Muscle layer of colon (tissue), 2 donors: Measurements from ENCODE around the gene ARHGEF1.
"Not testable (repeated sequence)": the region's sequence is repeated elsewhere in the genome, so short reads cannot be mapped to it uniquely, and the experiment has no call there.

Experiments used
- H3K27ac ChIP-seq: one replicate; pipeline ENCODE4 v1.7.0; 2013; ENCODE audit warnings: low read depth, mild to moderate bottlenecking, low read length, moderate library complexity
- H3K27me3 ChIP-seq, 2 donors: one replicate each; pipeline ENCODE4 v1.7.0; 2013; ENCODE audit warnings: low read length in 2 of 2, mild to moderate bottlenecking in 2 of 2; ENCODE audit not compliant: insufficient read depth in 2 of 2, control insufficient read depth in 1 of 2
- H3K36me3 ChIP-seq: one replicate; pipeline ENCODE4 v1.7.0; 2013; ENCODE audit warnings: mild to moderate bottlenecking, low read length; ENCODE audit not compliant: insufficient read depth
- H3K4me1 ChIP-seq: one replicate; pipeline ENCODE4 v1.7.0; 2013; ENCODE audit warnings: mild to moderate bottlenecking, low read length; ENCODE audit not compliant: insufficient read depth
- H3K4me3 ChIP-seq, 2 donors: one replicate each; pipeline ENCODE4 v1.7.0; 2013; ENCODE audit warnings: low read length in 2 of 2, low read depth in 1 of 2, mild to moderate bottlenecking in 1 of 2, moderate library complexity in 1 of 2
- H3K9ac ChIP-seq: one replicate; pipeline ENCODE4 v1.7.0; 2013; ENCODE audit warnings: low read length
- H3K9me3 ChIP-seq: one replicate; pipeline ENCODE4 v1.7.0; 2013; ENCODE audit warnings: mild to moderate bottlenecking, low read length
- donor health status: abdominal sarcoma.
- donor health status: Adenocarcinoma of cecum.

Gene ARHGEF1

DNA sequence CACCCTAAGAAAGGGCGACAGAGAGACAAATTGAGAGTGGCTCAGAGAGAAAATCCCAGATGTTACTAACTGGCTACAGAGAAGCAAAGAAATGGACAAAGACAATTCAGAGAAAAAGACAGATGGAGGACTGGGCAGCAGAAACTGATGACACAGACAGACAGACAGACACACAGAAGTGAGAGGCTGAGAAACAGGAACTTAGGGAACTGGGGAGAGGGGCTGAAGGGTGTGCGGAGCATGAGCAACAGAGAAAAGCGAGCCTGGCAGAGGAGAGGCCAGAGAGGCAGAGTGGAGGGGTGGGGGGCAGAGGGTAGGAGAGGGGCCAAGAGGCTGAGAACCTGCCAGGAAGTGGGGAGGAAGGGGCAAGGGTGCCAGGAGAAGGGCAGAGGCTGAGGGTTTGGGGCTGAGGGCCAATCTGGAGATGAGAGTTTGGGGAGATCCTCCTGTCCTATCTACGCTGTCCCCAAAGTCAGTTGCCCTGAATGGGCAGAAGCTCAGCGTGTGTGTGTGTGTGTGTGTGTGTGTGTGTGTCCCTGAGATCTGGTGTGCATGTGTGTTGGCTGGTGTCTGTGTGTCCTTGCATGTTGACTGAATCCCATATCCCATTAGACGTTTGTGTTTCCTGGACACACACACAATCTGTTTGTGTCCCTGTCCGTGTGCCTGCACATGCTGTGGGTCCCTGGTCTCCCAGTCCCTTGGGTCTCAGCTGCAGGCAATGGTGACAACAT is 50.9 kb downstream of the ARHGEF1 start:
- no peak overlapping the region for H3K4me3 ChIP-seq
- peaks cover 3% of the 10 kb centered on the region for H3K4me1 ChIP-seq
- H3K36me3 ChIP-seq: no peaks in the 10 kb centered on the region
- peaks cover 63 to 84% of the 10 kb centered on the region in 2 donors for H3K27me3 ChIP-seq
- H3K27ac ChIP-seq: no peak overlapping the region
- H3K9me3 ChIP-seq: no peaks in the 10 kb centered on the region
- H3K9ac ChIP-seq: no peak overlapping the region

DNA sequence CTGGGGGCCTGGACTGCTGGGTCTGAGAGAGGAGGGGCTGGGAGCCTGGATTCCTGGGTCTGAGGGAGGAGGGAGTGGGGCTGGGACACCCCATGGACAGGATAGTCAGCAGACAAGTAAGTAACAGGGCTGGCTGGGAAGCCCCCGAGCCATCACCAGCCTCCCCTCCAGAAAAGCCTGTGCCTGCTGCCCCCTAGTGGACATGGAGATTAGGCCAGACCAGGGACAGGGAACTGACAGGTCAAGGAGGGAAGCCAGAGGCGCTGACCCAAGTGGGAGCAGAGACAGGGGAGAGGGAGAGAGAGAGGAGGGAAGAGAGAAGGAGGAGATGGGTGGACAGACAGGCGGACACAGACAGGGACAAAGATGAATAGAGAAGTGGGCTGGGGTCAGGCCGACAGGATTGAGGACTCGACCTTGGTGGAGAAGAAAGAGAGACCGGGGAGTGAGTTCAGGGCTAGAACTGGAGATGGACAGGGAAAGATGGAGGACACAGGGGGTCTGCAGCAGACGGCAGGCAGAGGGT is 51.9 kb downstream of the ARHGEF1 start:
- Histone ChIP-seq H3K27me3 (peaks cover 52 to 81% of the 10 kb centered on the region in 2 donors), H3K4me1 (no peaks in the 10 kb centered on the region), H3K4me3 (no peak overlapping the region), H3K36me3 (no peaks in the 10 kb centered on the region), H3K27ac (no peak overlapping the region), H3K9me3 (no peaks in the 10 kb centered on the region), H3K9ac (no peak overlapping the region)

DNA sequence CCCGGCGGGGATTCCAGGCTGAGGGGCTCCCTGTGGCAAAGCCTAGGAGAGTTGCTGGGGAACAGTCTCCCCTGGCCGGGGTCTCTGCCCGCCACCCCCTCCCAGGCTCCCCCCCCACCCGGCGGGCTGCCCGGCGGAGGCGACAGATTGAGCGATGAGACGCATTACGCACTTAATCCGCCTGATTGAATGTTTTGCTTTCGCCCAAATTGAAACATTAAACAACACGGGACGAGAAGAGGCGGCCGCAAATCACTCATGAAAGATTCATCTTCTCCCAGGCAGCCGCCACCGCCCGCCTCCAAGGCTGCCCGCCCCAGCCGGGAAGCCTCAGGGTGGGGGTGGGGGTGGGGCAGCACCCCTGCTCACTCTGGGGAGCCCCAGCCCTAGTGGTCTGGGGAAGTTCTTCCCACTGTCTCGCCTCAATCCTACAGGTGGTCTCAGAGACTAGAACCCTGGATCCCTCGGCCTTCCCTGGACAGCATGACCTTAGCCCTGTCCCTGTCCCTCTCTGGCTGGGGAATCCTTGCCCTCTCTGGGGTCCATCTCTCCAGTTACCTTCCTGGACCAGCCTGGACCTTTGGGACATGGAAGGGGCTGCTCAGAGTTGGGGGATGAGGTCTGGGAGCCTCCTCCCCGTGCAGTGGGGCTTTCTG is 52.9 kb downstream of the ARHGEF1 start:
- H3K36me3 ChIP-seq: no peaks in the 10 kb centered on the region
- no peak overlapping the region for H3K9ac ChIP-seq
- no peaks in the 10 kb centered on the region for H3K9me3 ChIP-seq
- H3K4me1 ChIP-seq: peaks cover under 1% of the 10 kb centered on the region
- H3K27ac ChIP-seq: no peak overlapping the region
- H3K27me3 ChIP-seq: peaks cover 44 to 79% of the 10 kb centered on the region in 2 donors
- H3K4me3 ChIP-seq: no peak overlapping the region

DNA sequence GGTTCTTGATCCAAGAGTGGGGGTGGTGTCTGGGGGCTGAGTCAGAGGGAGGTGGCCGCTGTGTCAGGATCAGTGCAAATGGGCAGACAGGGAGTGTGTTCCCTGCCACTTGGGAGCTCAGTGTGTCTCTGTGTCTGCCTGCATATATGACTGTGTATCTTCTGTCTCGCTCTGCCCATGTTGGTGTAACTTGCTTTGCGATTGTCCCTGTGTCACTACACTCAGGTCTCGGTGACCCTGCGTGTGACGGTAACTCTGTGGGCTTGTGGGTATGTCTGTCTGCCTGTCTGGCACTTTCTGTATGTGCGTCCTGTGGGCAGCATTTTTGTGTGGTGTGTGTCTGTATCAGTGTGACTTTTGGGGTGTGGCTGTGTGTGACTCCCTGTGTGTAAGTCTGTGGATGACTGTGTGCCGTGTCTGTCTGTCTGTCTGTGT is 53.4 kb downstream of the ARHGEF1 start:
- no peaks in the 10 kb centered on the region for H3K9me3 ChIP-seq
- peaks cover 44 to 79% of the 10 kb centered on the region in 2 donors for H3K27me3 ChIP-seq
- peaks cover 5% of the 10 kb centered on the region for H3K4me1 ChIP-seq
- no peak overlapping the region for H3K4me3 ChIP-seq
- no peak overlapping the region for H3K9ac ChIP-seq
- no peak overlapping the region for H3K27ac ChIP-seq
- no peaks in the 10 kb centered on the region for H3K36me3 ChIP-seq

DNA sequence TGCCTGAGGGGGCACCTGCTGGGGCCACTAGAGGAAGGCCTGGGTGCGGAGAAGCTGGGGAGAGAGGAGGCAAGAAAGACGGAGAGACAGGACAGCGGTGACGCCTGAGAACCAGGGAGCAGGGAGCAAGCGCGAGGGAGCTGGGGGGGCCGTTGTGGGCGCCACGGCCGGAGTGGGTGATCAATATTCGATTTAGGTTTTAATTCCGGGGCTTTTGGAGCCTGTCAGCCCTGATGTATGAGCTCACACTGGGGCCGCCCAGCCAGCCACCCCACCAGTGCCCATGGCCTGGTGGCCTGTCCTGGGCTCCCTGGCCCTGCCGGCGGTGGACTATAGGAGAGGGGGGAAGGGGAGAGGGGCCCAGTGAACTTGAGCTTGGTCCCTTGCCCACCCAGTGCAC is 54.0 kb downstream of the ARHGEF1 start:
- H3K36me3 ChIP-seq: no peaks in the 10 kb centered on the region
- peaks cover 5% of the 10 kb centered on the region for H3K4me1 ChIP-seq
- peaks cover 44 to 79% of the 10 kb centered on the region in 2 donors for H3K27me3 ChIP-seq
- H3K4me3 ChIP-seq: no peak overlapping the region
- no peak overlapping the region for H3K9ac ChIP-seq
- no peak overlapping the region for H3K27ac ChIP-seq
- no peaks in the 10 kb centered on the region for H3K9me3 ChIP-seq

DNA sequence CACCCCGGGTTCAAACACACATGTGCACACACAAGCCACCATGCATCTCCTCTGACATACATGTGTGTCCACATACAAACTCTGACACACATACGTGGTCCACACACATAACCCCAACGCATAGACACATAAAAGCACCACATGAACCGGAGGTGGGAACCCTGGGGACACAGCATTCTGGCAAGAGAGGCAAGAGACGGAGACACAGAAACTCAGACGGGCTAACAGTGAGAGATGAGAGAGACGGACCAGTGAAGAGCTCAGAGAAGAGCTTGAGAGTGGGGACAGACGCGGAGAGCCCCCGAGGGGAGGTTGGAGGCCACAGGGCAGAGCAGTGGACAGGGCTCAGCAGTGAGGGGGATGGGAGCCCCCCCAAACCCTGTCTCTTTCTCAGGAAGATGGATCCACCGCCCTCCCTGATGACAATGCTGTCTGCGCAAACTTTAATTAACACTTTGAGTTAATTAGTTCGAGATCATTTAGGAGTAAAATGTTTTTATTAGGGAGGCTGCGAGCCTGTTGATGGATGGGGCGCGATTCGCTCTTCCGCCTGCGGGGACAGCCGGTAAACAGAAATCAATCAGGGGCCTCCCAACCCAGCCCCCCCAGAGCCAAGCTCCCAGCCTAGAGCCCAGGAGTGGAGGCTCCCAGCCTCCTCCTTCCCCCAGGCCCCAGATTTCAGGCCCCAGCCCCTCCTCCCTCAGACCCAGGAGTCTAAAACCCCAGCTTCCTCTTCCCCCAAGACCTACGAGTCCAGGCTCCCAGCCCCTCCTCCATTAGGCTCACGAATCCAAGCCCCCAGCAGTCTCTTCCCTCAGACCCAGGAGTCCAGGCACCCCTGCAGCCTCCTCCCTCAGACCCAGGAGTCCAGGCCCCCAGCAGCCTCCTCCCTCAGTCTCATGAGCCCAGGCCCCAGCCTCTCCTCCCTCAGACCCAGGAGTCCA is 54.8 kb downstream of the ARHGEF1 start:
- Histone ChIP-seq H3K9ac (no peak overlapping the region), H3K4me3 (no peak overlapping the region), H3K27ac (no peak overlapping the region), H3K36me3 (no peaks in the 10 kb centered on the region), H3K9me3 (no peaks in the 10 kb centered on the region), H3K27me3 (peaks cover 42 to 71% of the 10 kb centered on the region in 2 donors), H3K4me1 (peaks cover 5% of the 10 kb centered on the region)

DNA sequence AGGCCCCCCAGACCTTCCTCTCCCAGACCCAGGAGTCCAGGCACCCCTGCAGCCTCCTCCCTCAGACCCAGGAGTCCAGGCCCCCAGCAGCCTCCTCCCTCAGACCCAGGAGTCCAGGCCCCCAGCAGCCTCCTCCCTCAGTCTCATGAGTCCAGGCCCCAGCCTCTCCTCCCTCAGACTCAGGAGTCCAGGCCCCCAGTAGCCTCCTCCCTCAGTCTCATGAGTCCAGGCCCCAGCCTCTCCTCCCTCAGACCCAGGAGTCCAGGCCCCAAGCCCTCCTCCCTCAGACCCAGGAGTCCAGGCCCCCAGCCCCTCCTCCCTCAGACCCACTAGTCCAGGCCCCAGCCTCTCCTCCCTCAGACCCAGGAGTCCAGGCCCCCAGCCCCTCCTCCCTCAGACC is 56.2 kb downstream of the ARHGEF1 start:
- H3K27ac ChIP-seq: not testable (repeated sequence)
- peaks cover 31 to 64% of the 10 kb centered on the region in 2 donors for H3K27me3 ChIP-seq

DNA sequence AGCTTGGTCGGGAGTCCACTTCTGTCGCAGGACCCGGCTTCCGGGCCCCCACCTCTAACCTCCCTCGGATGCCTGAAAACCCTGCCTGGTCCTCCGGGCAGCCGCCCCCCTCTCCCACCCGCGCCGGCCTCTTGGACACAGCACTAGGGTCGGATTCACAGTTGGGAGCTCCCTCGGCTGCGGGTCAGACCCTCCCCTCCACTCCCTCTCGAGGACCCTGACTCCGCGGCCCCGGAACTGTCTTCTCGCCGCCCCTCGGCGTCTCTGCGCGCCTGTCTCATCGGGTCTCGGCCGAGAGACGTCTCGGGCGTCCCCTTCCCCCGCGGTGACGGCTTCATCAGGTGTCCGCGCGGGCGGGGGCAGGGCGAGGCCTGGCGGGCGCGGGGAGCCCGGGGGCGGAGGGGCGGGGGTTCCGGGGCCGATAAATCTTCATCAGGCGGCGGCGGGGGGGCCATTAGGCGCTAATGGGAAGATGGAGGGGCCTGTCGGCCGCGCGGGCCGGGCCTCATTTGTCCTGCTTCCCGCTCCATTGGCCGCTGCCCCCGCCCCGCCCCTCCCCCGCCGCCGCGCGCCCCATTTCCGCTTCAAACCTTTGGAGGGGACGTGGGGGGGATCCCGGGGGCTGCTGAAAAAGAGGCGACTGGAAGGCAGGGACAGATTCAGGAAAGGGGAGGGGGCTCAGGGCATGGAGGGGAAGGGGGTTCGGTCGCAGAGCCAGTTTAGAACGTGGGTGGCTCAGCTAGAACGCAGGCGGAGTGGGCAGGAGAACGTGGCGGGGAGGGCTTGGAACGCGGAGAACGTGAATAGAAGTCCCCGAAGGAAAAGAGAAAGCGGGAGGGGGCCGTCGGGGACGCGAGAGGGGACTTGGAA is 57.1 kb downstream of the ARHGEF1 start:
- Histone ChIP-seq H3K27ac (no peak overlapping the region), H3K9me3 (no peaks in the 10 kb centered on the region), H3K4me1 (peaks cover 5% of the 10 kb centered on the region), H3K27me3 (peaks cover 27 to 59% of the 10 kb centered on the region in 2 donors), H3K36me3 (no peaks in the 10 kb centered on the region), H3K4me3 (peak overlapping the region in 1 of 2 donors; percentile 32), H3K9ac (no peak overlapping the region)

More for the DNA sequence above, 56.2 kb downstream of the ARHGEF1 start:
- not testable (repeated sequence) for H3K36me3 ChIP-seq, H3K4me1 ChIP-seq, H3K4me3 ChIP-seq, H3K9me3 ChIP-seq, H3K9ac ChIP-seq

DNA sequence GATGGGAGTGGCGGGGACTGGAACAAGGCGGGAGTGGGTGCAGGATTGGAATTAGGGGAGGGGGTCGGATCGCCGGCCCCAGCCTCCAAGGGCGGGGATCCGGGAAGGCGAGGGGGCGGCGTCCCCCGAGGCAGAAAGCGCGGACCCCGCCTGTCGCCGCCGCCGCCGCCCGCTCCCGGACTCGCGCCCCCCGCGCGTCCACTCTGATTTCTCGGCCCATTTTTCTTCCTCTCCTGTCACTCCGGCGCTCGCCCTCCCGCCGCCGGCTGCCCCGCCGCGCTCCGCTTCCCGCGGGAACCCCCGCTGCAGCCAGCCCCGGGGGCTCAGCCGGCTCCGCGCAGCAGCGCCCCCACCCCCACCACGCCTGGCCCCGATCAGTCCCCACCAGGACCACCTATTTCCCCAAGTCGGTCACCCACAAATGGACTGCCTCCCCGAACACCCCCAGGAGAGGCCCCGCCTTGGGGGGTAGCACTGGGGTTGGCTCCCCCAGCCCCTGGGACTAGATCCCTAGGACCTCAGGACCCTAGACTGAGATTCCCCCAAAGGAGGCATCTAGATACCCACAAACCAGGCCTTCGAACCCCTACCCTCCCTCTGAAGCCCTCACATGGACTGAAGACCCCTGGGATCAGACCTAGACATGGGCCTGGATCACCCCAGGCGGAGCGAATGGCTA is 57.9 kb downstream of the ARHGEF1 start:
- H3K9ac ChIP-seq: no peak overlapping the region
- peaks cover 5% of the 10 kb centered on the region for H3K4me1 ChIP-seq
- no peaks in the 10 kb centered on the region for H3K36me3 ChIP-seq
- H3K27ac ChIP-seq: no peak overlapping the region
- H3K9me3 ChIP-seq: no peaks in the 10 kb centered on the region
- H3K4me3 ChIP-seq: peak overlapping the region in 1 of 2 donors; percentile 32
- H3K27me3 ChIP-seq: peaks cover 23 to 52% of the 10 kb centered on the region in 2 donors
